HTERT RPE-1 (cell line): Measurements from ENCODE around the gene TNFRSF18.

Experiments
- in situ Hi-C: fragments of 300-500 bp; cut with MboI; formaldehyde crosslinking; loops from 4 replicates; pipeline ENCODE4 v1.14.3; 2020; ENCODE audit warnings: low sequenced_read_pairs

Gene TNFRSF18

GRCh38 chr1:1240822-1241587 lies 34.6 kb upstream of the TNFRSF18 start:
- in situ Hi-C loops, result no loop called here

- in situ Hi-C loops, result no loop called here
Measured at GRCh38 chr1:1240348-1240732, 33.9 kb upstream of the TNFRSF18 start.

GRCh38 chr1:1239614-1240347 lies 33.4 kb upstream of the TNFRSF18 start:
- in situ Hi-C loops, result no loop called here

GRCh38 chr1:1239227-1239613 lies 32.8 kb upstream of the TNFRSF18 start:
- in situ Hi-C loops, result no loop called here

DNA sequence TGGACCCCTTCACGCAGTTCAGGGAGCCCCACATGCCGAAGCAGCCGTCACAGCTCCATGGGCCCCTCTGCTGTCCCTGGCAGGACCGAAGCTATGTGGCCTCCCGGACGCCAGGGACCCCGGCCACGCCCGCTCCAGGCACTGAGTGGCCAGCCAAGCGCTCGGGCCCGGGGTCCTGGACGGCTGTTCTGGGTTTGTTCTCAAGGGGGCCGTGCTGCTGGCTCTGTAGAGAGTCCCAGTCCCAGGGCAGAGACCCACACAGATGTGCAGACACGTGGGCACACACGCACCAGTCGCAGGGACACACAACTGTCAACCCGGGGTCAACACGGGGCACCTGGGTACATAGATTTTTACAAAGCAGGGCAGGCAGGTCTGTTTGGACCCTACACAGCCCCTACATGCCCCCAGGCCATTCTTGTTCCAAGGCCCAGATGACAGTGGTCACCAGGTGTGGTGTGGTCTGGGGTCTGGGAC lies 32.3 kb upstream of the TNFRSF18 start:
- in situ Hi-C loops, result no loop called here

- in situ Hi-C loops, result no loop called here
Measured at GRCh38 chr1:1237874-1238701, 31.7 kb upstream of the TNFRSF18 start.

- in situ Hi-C loops, result no loop called here
Measured at GRCh38 chr1:1236945-1237873, 30.8 kb upstream of the TNFRSF18 start.

- in situ Hi-C loops, result no loop called here
Measured at GRCh38 chr1:1236176-1236763, 29.9 kb upstream of the TNFRSF18 start.

- in situ Hi-C loops, result no loop called here
Measured at GRCh38 chr1:1235016-1235744, 28.8 kb upstream of the TNFRSF18 start.

DNA sequence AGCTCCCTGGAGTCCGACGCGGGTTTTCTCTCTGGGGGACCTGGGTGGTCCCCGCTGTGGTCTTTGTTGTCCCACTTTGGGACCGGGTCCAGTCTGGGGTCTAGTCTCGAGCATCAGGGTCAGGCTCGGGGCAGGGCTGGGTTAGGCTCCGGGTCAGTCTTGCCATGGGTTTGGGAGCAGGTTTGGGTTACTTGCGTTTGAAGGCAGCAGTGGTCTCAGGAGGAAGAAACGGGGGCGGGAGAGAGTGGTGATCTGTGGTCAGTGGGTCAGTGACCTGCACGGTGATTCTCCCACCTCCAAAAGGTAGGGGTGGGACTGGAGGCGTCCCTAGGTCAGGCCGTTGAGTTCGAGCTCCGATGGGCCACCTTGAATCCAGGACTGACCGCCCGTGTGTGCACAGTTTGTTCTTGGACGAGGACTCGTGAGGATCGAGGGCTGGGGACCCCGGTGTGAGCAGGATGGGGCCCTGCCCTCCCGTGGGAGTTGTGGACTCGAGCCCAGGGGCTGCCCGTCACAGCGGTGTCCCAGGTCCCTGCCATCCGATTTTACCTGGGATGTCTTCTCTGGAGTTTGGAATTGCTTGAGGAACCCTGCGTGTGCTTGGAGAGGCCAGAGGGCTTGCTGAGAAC lies 27.9 kb upstream of the TNFRSF18 start:
- in situ Hi-C loops, result no loop called here

GRCh38 chr1:1233567-1233892 lies 27.1 kb upstream of the TNFRSF18 start:
- in situ Hi-C loops, result no loop called here

DNA sequence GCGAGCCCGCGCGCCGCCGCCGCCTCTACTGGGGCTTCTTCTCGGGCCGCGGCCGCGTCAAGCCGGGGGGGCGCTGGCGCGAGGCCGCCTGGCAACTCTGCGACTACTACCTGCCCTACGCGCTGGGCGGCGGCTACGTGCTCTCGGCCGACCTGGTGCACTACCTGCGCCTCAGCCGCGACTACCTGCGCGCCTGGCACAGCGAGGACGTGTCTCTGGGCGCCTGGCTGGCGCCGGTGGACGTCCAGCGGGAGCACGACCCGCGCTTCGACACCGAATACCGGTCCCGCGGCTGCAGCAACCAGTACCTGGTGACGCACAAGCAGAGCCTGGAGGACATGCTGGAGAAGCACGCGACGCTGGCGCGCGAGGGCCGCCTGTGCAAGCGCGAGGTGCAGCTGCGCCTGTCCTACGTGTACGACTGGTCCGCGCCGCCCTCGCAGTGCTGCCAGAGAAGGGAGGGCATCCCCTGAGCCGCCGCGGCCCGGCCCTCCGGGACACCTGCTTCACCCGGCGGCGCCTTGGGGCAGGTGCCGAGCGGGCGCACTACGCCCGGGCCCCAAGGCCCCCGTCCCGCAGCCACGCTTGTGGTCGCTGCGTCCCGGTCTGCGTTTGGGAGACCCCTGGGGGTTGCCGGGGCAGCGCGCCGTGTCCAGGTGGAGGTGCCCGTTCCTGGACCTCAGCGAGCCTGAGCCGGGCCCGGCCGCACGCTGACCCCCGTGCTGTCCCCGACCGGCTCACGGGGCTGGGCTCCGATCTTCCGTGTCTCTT lies 26.6 kb upstream of the TNFRSF18 start:
- in situ Hi-C loops, result no loop called here

DNA sequence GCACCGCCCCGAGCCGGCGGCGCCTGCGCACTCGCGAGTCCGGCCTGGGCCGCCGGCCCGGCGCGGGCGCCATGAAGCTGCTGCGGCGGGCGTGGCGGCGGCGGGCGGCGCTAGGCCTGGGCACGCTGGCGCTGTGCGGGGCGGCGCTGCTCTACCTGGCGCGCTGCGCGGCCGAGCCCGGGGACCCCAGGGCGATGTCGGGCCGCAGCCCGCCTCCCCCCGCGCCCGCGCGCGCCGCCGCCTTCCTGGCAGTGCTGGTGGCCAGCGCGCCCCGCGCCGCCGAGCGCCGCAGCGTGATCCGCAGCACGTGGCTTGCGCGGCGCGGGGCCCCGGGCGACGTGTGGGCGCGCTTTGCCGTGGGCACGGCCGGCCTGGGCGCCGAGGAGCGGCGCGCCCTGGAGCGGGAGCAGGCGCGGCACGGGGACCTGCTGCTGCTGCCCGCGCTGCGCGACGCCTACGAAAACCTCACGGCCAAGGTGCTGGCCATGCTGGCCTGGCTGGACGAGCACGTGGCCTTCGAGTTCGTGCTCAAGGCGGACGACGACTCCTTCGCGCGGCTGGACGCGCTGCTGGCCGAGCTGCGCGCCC lies 25.9 kb upstream of the TNFRSF18 start, which contains the start of gene B3GALT6:
Gene B3GALT6, plus strand, starts transcription at position 30 of the 588 bp plus-strand sequence. Its CDS starts 42 bp downstream, at position 72.
- in situ Hi-C loops, result no loop called here

GRCh38 chr1:1231400-1232207 lies 25.2 kb upstream of the TNFRSF18 start, which contains the start of gene SDF4:
TSS of gene SDF4 (minus strand) at chr1:1232001. CDS start at chr1:1228772, 3,229 bp downstream.
- in situ Hi-C loops, result no loop called here

- in situ Hi-C loops, result no loop called here
Measured at GRCh38 chr1:1230656-1231399, 24.4 kb upstream of the TNFRSF18 start.

DNA sequence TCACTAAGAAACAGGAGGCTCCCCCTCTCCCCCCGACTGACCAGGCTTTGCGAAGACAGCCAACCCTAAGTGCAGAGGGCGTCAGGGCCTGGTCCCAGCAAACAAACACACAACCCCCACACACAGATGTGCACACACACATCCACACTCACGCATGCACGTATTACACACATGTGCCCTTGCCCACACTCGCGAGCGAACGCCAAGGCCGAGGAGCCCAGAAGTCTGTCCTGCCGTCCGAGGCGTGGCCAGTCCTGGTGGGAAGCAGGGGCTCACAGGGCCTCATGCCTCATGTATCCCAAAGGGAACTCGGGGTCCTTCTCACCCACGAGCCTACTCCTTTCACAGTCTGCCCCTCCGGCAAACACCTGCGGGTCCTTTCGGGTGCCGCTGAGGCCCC lies 23.4 kb upstream of the TNFRSF18 start:
- in situ Hi-C loops, result no loop called here
